D721Med (cell line): ENCODE data around the gene TBC1D16.

Source experiments
- DNase-seq: peaks from one replicate; pipeline ENCODE4 v3.0.0; 2011; ENCODE audit warnings: low spot score; ENCODE audit not compliant: insufficient read length
- FAIRE-seq: peaks from 2 replicates; lab custom pipeline; 2011; peaks lifted over from hg19 to GRCh38; lab: Jason Lieb, UNC
- TF ChIP-seq, protein P1 (sequence below): IDR thresholded peaks from 2 replicates; pipeline ENCODE4 v1.5.1; 2012; ENCODE audit warnings: mild to moderate bottlenecking, control low read depth; ENCODE audit not compliant: insufficient read depth; ENCODE audit errors: missing control alignments

Gene TBC1D16

GRCh38 chr17:79890706-79891105 lies 145.0 kb downstream of the TBC1D16 start:
- DNase-seq (no peak), FAIRE-seq (no peak)
- TF ChIP-seq, protein P1, sequence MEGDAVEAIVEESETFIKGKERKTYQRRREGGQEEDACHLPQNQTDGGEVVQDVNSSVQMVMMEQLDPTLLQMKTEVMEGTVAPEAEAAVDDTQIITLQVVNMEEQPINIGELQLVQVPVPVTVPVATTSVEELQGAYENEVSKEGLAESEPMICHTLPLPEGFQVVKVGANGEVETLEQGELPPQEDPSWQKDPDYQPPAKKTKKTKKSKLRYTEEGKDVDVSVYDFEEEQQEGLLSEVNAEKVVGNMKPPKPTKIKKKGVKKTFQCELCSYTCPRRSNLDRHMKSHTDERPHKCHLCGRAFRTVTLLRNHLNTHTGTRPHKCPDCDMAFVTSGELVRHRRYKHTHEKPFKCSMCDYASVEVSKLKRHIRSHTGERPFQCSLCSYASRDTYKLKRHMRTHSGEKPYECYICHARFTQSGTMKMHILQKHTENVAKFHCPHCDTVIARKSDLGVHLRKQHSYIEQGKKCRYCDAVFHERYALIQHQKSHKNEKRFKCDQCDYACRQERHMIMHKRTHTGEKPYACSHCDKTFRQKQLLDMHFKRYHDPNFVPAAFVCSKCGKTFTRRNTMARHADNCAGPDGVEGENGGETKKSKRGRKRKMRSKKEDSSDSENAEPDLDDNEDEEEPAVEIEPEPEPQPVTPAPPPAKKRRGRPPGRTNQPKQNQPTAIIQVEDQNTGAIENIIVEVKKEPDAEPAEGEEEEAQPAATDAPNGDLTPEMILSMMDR, result no peak

DNA sequence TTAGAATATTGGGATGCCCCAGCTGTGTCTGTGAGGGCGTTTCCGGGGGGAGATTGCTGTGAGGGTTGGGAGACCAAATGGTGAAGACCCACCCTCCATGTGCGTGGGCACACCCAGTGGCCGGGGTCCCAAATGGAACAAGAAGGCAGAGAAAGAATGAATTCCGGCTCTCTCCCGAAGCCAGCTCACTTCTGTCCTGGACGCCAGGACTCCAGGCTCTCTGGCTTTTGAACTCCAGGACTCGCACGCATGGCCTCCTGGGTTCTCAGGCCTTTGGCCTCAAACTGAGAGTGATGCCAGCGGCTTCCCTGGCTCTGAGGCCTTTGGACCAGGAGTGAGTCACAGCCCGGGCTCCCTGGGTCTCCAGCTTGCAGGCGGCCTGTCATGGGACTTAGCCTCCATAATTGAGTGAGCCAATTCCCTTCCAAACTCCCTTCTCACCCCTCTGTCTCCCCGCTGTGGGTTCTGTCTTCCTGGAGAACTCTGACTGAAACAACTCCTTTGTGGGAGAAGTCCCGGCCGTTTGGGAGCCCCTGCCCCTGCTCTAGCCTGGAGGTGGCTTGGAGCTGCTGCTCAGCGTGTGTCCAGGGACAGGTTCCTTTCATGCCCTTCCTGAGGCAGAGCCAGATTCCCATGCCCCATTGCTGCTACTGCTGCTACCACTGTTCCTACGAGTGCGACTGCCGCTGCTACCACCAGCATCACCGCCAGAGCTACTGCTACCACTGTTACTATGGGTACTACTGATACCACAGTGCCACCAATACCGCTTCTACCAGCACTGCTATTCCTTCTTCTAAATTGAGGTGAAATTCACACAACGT lies 146.6 kb downstream of the TBC1D16 start:
- DNase-seq, result no peak

DNA sequence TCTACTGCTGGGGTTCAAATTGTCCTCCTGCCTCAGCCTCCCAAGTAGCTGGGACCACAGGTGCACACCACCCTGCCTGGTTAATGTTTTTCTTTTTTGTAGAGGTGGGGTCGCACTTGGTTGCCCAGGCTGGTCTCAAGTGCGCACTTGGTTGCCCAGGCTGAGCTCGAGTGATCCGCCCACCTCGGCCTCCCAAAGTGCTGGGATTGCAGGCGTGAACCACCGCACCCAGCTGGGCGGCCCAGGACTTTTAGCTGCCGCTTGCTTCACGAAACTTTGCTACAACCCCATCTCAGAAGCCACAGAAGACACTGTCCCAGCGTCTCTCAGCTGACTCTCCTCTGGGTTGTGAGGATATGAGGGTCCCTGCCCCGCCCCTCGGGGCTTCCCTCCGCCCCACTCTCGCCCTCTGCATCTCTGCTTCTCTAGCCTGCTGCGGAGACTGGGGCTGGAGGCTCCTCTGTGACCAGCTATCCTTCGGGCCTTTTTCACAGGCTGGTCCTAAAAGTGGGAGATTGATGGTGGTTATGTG lies 147.6 kb downstream of the TBC1D16 start:
- DNase-seq, result no peak
- TF ChIP-seq, protein P1, result no peak
- no peak for FAIRE-seq

More for the DNA sequence above, 146.6 kb downstream of the TBC1D16 start:
- no peak for FAIRE-seq
- TF ChIP-seq, protein P1, result no peak

DNA sequence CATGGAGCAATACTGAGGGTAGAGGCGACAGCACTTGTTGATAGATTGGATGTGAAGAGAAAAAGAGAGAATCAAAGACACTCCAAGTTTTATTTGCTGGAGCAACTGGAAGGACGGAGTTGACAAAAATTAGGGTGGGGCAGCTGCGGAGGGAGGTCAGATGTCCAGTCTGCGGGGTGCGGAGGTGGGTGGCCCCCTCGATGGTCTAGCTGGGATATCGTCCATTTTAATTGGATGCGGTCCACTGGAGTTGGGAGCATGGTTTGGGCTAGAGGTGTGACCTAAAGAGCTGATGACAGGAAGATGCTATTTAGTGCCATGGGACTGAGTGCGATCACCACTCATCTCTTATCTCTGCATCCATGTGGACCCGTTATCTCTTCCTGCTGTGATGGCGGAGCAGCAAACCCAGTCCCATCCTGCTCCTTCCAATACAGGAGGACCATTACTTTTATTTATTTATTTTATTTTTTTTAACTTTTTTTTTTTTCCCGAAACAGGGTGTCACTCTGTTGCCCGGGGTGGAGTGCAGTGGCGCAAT lies 148.2 kb downstream of the TBC1D16 start:
- no peak for DNase-seq
- TF ChIP-seq, protein P1, result no peak
- FAIRE-seq, result no peak

GRCh38 chr17:79883202-79883601 lies 152.5 kb downstream of the TBC1D16 start:
- FAIRE-seq (no peak), DNase-seq (no peak)
- TF ChIP-seq, protein P1, result no peak
